Measurements from ENCODE around the gene PTPRN2.

PTPRN2 gene

DNA sequence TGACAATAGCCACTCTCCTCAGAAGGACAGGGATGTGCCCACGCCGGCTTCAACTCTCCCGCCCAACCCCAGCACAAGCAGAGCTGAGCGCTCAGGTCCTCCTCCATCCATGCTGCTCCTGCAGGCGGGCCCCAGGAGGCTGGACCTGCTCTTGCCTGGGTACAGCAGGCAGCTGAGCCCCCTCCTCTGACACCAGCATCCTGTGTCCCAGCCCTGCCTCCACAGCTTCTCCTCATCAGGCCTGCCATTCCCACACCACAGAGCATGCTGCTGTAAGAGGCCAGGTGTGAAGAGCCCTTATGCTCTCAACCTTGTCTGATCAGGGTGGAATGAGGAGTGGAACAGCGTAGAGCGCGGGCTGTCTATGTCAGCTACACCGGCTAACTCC, 302.2 kb downstream of the PTPRN2 start:
- DNase-seq (ENCODE audit: low read depth): no peak
- TF ChIP-seq, protein P1, sequence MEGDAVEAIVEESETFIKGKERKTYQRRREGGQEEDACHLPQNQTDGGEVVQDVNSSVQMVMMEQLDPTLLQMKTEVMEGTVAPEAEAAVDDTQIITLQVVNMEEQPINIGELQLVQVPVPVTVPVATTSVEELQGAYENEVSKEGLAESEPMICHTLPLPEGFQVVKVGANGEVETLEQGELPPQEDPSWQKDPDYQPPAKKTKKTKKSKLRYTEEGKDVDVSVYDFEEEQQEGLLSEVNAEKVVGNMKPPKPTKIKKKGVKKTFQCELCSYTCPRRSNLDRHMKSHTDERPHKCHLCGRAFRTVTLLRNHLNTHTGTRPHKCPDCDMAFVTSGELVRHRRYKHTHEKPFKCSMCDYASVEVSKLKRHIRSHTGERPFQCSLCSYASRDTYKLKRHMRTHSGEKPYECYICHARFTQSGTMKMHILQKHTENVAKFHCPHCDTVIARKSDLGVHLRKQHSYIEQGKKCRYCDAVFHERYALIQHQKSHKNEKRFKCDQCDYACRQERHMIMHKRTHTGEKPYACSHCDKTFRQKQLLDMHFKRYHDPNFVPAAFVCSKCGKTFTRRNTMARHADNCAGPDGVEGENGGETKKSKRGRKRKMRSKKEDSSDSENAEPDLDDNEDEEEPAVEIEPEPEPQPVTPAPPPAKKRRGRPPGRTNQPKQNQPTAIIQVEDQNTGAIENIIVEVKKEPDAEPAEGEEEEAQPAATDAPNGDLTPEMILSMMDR (IDR thresholded peaks at IDR 0.05; ENCODE audit: control insufficient read depth, extremely low read depth, insufficient read depth): no peak
- H3K4me3 ChIP-seq (ENCODE audit: low read depth, low read length): no peak overlapping the region

DNA sequence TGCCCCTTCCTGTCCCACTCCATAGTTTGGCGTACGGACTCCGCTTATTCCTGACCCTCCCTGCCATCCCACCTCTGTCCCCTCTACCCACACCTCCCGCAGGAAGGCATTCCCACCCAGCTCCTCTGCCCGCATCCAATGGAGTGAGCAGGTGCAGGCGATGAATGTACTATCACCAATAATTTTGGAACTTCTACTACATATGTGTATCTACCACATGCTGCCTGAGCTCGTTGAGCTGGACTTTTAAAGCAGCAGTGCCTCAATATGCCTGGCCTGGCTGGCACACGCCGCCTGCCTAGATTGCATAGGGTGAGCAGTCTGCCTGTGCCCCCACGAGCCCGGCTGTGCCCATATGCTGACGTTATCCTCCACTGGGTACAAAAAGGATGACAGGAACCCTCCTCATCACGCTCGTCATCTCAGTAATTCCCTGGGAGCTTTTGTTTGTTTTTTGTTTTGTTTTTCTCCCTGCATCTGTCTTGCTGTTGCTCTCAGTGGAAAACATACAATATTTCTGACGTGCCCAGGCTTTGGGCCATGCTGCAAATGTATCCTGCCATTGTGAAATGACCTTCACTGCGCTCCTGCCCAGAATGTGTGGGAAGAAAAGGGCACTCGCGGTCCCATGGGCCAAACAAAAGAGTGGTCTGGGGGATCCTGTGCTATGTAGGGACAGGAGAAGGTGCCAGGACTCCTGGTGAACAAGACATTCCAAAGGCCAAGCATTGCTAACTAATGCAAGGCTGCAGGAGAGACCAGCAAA, 302.8 kb downstream of the PTPRN2 start:
- TF ChIP-seq, protein P1 (IDR thresholded peaks at IDR 0.05; ENCODE audit: control insufficient read depth, extremely low read depth, insufficient read depth): no peak
- no peak for DNase-seq (ENCODE audit: low read depth)
- H3K4me3 ChIP-seq (ENCODE audit: low read depth, low read length): no peak overlapping the region

DNA sequence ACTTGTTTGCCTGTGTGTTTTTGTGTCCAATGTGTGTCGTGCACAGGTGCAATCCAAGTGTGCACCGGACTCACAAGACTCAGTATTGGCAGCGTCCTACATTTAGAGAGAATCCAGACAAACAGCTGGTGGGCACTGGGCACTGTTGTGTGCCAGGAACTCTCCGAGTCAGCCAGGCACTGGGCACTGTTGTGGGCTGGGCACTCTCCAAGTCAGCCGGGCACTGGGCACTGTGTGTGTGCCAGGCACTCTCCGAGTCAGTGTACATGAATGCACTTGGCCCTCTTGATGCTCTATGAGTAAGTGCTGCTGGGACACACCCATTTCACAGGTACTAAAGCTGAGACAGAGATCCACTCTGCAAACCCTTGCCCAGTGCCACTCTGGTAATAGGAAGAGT, 303.5 kb downstream of the PTPRN2 start:
- no peak overlapping the region for H3K4me3 ChIP-seq (ENCODE audit: low read depth, low read length)
- DNase-seq (ENCODE audit: low read depth): no peak
- TF ChIP-seq, protein P1 (IDR thresholded peaks at IDR 0.05; ENCODE audit: control insufficient read depth, extremely low read depth, insufficient read depth): no peak

DNA sequence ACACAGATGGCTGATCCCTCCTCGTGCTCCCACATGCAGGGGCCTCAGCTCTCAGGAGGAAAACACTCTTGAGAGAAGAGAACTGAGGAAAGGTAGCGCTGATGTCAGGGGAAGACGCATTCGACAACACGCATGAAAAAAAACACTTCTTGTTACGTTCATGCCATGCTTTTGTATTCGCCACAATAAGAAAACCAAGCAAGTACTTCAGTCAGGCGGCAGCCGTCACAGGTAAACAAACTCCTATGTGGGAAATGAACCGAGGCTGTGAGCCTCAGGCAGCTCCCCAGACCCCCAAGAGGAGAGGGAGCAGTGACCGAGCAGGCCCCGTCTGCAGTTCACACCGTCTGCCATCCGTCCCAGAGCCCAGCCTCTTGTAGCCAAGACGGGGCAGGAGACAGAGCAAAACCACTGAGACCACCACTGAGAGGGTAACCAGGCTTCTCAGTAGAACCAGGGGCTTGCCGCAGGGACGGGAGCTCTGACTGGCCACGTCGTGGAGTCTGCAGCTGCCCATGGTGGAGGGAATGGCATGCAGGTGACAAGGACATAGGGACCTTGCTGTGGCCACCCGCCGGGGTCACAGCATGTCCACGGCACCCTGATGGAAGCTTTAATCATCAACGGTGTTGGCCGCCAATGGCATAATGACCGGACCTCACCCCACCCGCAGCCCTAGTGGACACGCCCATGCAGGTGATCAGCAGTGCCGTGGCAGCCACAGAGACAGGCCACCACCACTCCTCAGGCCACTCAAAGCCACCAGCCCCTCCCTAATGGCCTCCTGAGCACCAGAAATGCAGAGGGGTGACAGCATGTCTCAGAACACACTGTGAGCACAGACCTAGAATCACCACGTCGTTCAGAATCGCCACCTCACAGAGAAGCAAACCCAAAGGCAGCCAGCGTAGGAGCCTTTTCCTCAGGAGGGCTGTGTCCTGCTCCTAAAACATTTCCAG, 304.3 kb downstream of the PTPRN2 start:
- no peak for DNase-seq (ENCODE audit: low read depth)
- H3K4me3 ChIP-seq (ENCODE audit: low read depth, low read length): no peak overlapping the region
- TF ChIP-seq, protein P1 (IDR thresholded peaks at IDR 0.05; ENCODE audit: control insufficient read depth, extremely low read depth, insufficient read depth): no peak

DNA sequence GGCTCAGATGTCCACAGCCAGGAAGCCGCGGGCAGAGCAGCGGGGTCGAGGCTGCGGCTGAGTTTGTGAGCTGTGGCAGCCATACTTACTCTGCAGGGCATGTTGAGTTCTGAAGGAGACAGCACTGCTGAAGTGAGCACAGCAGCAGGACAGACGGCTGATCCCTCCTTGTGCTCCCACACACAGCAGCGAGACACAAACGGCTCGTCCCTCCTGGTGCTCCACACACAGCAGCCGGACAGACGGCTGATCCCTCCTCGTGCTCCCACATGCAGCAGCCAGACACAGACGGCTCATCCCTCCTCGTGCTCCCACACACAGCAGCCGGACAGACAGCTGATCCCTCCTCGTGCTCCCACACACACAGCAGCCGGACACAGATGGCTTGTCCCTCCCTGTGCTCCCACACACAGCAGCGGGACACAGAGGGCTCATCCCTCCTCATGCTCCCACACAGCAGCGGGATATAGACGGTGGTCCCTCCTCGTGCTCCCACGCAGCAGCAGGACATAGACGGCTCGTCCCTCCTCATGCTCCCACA, 305.1 kb downstream of the PTPRN2 start:
- H3K4me3 ChIP-seq (ENCODE audit: low read depth, low read length): no peak overlapping the region
- TF ChIP-seq, protein P1 (IDR thresholded peaks at IDR 0.05; ENCODE audit: control insufficient read depth, extremely low read depth, insufficient read depth): no peak
- DNase-seq (ENCODE audit: low read depth): no peak

DNA sequence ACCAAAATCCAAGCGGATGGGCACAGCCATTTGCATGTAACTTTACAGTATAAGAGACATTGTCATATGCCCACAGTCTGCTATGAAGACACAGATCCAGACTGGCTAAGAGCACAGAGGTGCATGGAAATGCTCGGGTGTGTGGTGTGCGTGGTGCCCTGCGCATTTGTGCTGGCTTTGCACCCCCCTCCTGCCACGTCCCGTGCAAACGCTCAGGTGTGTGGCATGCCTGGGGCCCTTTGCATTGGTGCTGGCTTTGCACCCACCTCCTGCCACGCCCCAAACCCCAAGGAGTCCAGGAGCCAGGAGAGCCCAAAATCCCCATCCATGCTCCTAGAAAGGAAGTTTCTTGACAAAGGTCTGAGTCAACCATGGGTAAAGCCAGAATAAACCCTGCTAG, 306.2 kb downstream of the PTPRN2 start:
- H3K4me3 ChIP-seq (ENCODE audit: low read depth, low read length): no peak overlapping the region
- TF ChIP-seq, protein P1 (IDR thresholded peaks at IDR 0.05; ENCODE audit: control insufficient read depth, extremely low read depth, insufficient read depth): no peak
- no peak for DNase-seq (ENCODE audit: low read depth)

All from LNCaP clone FGC (cell line).